Gastrocnemius medialis (tissue), 4 donors: ENCODE results near the gene BLOC1S3. TPM values are rescaled to one million over a fixed set of nuclear protein-coding genes. Genes with fewer than 3 reads are reported as not detected.

Source experiments
- ATAC-seq, 2 donors: fragments of 150-250 bp; one replicate each; pipeline ENCODE4 v1.9.1; 2016
- DNase-seq, 2 donors: peaks; one replicate each; pipeline ENCODE4 v3.0.0-alpha.2; 2019
- H3K27ac ChIP-seq, 4 donors: fragments of 200-600 bp; sonication (generic); 1 replicate in 1 of 4; 2 replicates in 3 of 4; pipeline ENCODE4 v1.5.1; 2016 to 2018; ENCODE audit warnings: mild to moderate bottlenecking in 2 of 4, moderate library complexity in 1 of 4
- H3K27me3 ChIP-seq, 3 donors: fragments of 200-600 bp; sonication (generic) in 2 of 3; 1 replicate in 1 of 3; 2 replicates in 2 of 3; pipeline versions ENCODE4 v1.5.1 to v1.6.0; 2016 to 2019; ENCODE audit warnings: mild to moderate bottlenecking in 1 of 3, moderate library complexity in 1 of 3
- H3K36me3 ChIP-seq, 2 donors: fragments of 200-600 bp; sonication (generic) in 1 of 2; one replicate each; pipeline ENCODE4 v1.5.1; 2017 to 2018
- H3K4me1 ChIP-seq, 2 donors: fragments of 200-600 bp; sonication (generic) in 1 of 2; one replicate each; pipeline ENCODE4 v1.5.1; 2016 to 2017; ENCODE audit warnings: mild to moderate bottlenecking in 2 of 2
- H3K4me3 ChIP-seq, 4 donors: fragments of 200-600 bp; sonication (generic) in 3 of 4; 1 replicate in 1 of 4; 2 replicates in 3 of 4; pipeline ENCODE4 v1.5.1; 2016 to 2019; ENCODE audit warnings: mild to moderate bottlenecking in 2 of 4
- H3K9me3 ChIP-seq, 3 donors: fragments of 200-600 bp; sonication (generic) in 2 of 3; 1 replicate in 1 of 3; 2 replicates in 2 of 3; pipeline ENCODE4 v1.5.1; 2016 to 2019
- CTCF ChIP-seq, 5 experiments: fragments of 450-650 bp in 3 of 5; fragments of 200-600 bp in 2 of 5; sonication (generic) in 2 of 5; IDR thresholded peaks in 4 of 5; conservative IDR thresholded peaks in 1 of 5; 1 replicate in 4 of 5; 2 replicates in 1 of 5; pipeline ENCODE4 v1.5.1; 2016 to 2019; ENCODE audit warnings: antibody characterized with exemption in 5 of 5, mild to moderate bottlenecking in 3 of 5, moderate library complexity in 3 of 5
- POLR2A ChIP-seq, 2 donors: fragments of 450-650 bp; IDR thresholded peaks; one replicate each; pipeline ENCODE4 v1.6.1; 2017; ENCODE audit warnings: antibody characterized with exemption in 2 of 2, mild to moderate bottlenecking in 2 of 2, moderate library complexity in 2 of 2
- in situ Hi-C, 4 donors: fragments of 200-750 bp; cut with MboI; loops; one replicate each; pipeline versions ENCODE4 v1.15.0 to v1.8.0; 2017; ENCODE audit warnings: low sequenced_read_pairs in 4 of 4
- intact Hi-C: fragments of 100-400 bp; cut with DNase I; formaldehyde crosslinking; loops from one replicate; pipeline ENCODE4 v1.15.1; 2023; ENCODE audit warnings: low total_unique reads
- total RNA-seq, 4 donors: library from RNA; depleted of rRNA; stranded (reverse); fragments of >200 nt; gene quantifications; one replicate each; pipeline versions ENCODE4 v1.1.0 to v1.2.3, GENCODE V29; 2016

Gene BLOC1S3
- total RNA-seq, result 10 to 100 TPM in 1 of 4 donors, 1 to 10 TPM in 3; 1.9 to 14.9 (median 5.8) TPM

GRCh38 chr19:45178262-45179071 is at the start of gene BLOC1S3:
Gene BLOC1S3 (plus strand): TSS chr19:45178784. CDS start chr19:45179297, 513 bp downstream.
- peaks cover 0 to 11% of the 10 kb centered on the region in 2 donors for H3K36me3 ChIP-seq
- no peaks in the 10 kb centered on the region for H3K27me3 ChIP-seq
- TF ChIP-seq CTCF (IDR thresholded peaks at IDR 0.05 in 4 of 5, conservative IDR thresholded peaks at IDR 0.05 in 1 of 5) (peak in 4 of 5 experiments; percentile 2 to 39 (median 30)), POLR2A (IDR thresholded peaks at IDR 0.05) (peak; percentile 84 to 94)
- in situ Hi-C loops (no loop called here), intact Hi-C loops (loop anchor here (1.0 to 5.0 kb wide), 5 partner anchors 72 to 332 kb away; partner anchors contain the start of genes MARK4, NECTIN2, PPM1N and RTN2)
- H3K4me3 ChIP-seq, result peak within 1 kb of the TSS; percentile 82 to 93 (median 87)
- H3K9me3 ChIP-seq, result no peaks in the 10 kb centered on the region
- peak within 1 kb of the TSS; percentile 98 to 100 (median 99) for H3K27ac ChIP-seq
- peaks cover 16 to 25% of the 10 kb centered on the region in 2 donors for H3K4me1 ChIP-seq
- DNase-seq, result peak; percentile 100
- peak; percentile 94 to 96 for ATAC-seq

- intact Hi-C loops, result no loop called here
- TF ChIP-seq CTCF (IDR thresholded peaks at IDR 0.05 in 4 of 5, conservative IDR thresholded peaks at IDR 0.05 in 1 of 5) (no peak), POLR2A (IDR thresholded peaks at IDR 0.05) (no peak)
- in situ Hi-C loops, result no loop called here
Measured at GRCh38 chr19:45128806-45129205, 49.8 kb upstream of the BLOC1S3 start.

GRCh38 chr19:45130236-45130635 is 48.3 kb upstream of the BLOC1S3 start:
- no peak for ATAC-seq
- no peak overlapping the region for H3K27ac ChIP-seq
- no peak for DNase-seq
- H3K4me1 ChIP-seq, result peaks cover 0 to 4% of the 10 kb centered on the region in 2 donors
- H3K36me3 ChIP-seq, result no peaks in the 10 kb centered on the region
- intact Hi-C loops (no loop called here), in situ Hi-C loops (no loop called here)
- TF ChIP-seq CTCF (IDR thresholded peaks at IDR 0.05 in 4 of 5, conservative IDR thresholded peaks at IDR 0.05 in 1 of 5) (no peak), POLR2A (IDR thresholded peaks at IDR 0.05) (no peak)
- no peaks in the 10 kb centered on the region for H3K27me3 ChIP-seq
- no peak overlapping the region for H3K4me3 ChIP-seq
- H3K9me3 ChIP-seq, result no peaks in the 10 kb centered on the region

More at GRCh38 chr19:45128806-45129205, 49.8 kb upstream of the BLOC1S3 start:
- Histone ChIP-seq H3K4me1 (peaks cover 0 to 4% of the 10 kb centered on the region in 2 donors), H3K36me3 (no peaks in the 10 kb centered on the region), H3K9me3 (no peaks in the 10 kb centered on the region), H3K27me3 (no peaks in the 10 kb centered on the region), H3K4me3 (no peak overlapping the region), H3K27ac (no peak overlapping the region)
- DNase-seq, result no peak
- no peak for ATAC-seq

GRCh38 chr19:45130888-45131615 is 47.5 kb upstream of the BLOC1S3 start:
- peak in 1 of 2 donors; percentile 48 for ATAC-seq
- no peak overlapping the region for H3K4me3 ChIP-seq
- TF ChIP-seq CTCF (IDR thresholded peaks at IDR 0.05 in 4 of 5, conservative IDR thresholded peaks at IDR 0.05 in 1 of 5), result peak in 4 of 5 experiments; percentile 25 to 43 (median 28)
- no peak for TF ChIP-seq POLR2A (IDR thresholded peaks at IDR 0.05)
- intact Hi-C loops, result no loop called here
- no peaks in the 10 kb centered on the region for H3K9me3 ChIP-seq
- H3K27me3 ChIP-seq, result no peaks in the 10 kb centered on the region
- H3K4me1 ChIP-seq, result no peaks in the 10 kb centered on the region
- in situ Hi-C loops, result no loop called here
- no peak for DNase-seq
- H3K27ac ChIP-seq, result no peak overlapping the region
- no peaks in the 10 kb centered on the region for H3K36me3 ChIP-seq
